ENCODE measurements around the gene ERCC2.

ERCC2 gene

DNA sequence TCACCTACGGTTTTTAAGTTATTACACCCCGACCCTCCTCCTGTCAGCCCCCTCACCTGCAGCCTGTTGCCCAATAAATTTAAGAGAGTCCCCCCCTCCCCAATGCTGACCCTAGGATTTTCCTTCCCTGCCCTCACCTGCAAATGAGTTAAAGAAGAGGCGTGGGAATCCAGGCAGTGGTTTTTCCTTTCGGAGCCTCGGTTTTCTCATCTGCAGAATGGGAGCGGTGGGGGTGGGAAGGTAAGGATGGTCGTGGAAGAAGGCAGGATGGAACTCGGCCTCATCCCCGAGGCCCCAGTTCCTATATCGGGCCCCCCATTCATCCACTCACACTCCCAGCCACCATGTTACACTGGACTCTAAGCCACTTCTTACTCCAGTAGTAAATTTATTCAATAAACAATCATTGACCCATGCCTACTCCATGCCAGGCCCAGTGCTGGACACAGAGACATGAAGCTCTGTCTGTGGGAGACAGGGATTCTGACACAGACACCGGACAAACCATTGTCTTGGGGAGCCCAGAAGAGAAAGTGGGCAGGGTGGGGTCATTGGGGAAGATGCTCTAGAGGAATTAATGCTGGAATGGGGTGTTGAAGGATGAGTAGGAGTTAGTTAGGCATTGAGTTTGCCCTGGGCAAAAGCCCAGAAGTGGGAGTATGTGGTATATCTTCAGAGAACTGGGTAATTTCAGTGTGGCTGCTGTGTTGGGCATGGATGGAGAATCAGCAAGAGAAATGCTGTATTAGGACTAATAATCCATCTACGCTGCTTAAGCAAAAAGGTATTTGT lies 66.9 kb downstream of the ERCC2 start:
- no peak for DNase-seq (ENCODE audit: low read depth in 2 of 2)

DNA sequence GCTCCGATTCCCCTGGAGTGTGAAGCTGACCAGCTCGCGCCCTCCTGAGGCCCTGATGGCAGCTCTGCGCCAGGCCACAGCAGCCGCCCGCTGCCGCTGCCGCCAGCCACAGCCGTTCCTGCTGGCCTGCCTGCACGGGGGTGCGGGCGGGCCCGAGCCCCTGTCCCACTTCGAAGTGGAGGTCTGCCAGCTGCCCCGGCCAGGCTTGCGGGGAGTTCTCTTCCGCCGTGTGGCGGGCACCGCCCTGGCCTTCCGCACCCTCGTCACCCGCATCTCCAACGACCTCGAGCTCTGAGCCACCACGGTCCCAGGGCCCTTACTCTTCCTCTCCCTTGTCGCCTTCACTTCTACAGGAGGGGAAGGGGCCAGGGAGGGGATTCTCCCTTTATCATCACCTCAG lies 68.0 kb downstream of the ERCC2 start:
- DNase-seq (ENCODE audit: low read depth in 2 of 2), result no peak
